Osteoblast (primary cell): ENCODE measurements around the gene B4GALT5. TPM values are rescaled to one million over a fixed set of nuclear protein-coding genes. Genes with fewer than 3 reads are reported as not detected.

ENCODE experiments used
- DNase-seq: peaks from one replicate; pipeline ENCODE4 v3.0.0; 2011; ENCODE audit warnings: low spot score, mixed read lengths; ENCODE audit not compliant: insufficient read length; ENCODE audit errors: missing footprints
- H2AFZ ChIP-seq: 2 replicates; pipeline ENCODE4 v1.6.0; 2011; ENCODE audit warnings: mild to moderate bottlenecking, low read length
- H3K27ac ChIP-seq: 2 replicates; pipeline ENCODE4 v1.5.1; 2011; ENCODE audit warnings: mild to moderate bottlenecking, low read depth, low read length, moderate library complexity
- H3K27me3 ChIP-seq: 2 replicates; pipeline ENCODE4 v1.6.0; 2012; ENCODE audit warnings: mild to moderate bottlenecking, control low read depth, inconsistent platforms, low read length, moderate library complexity; ENCODE audit not compliant: insufficient read depth
- H3K36me3 ChIP-seq: 2 replicates; pipeline ENCODE4 v1.5.1; 2011; ENCODE audit warnings: mild to moderate bottlenecking, low read length, control low read depth, moderate library complexity; ENCODE audit not compliant: insufficient read depth
- H3K4me1 ChIP-seq: 2 replicates; pipeline ENCODE4 v1.5.1; 2011; ENCODE audit warnings: mild to moderate bottlenecking, low read length, control low read depth, moderate library complexity; ENCODE audit not compliant: insufficient read depth
- H3K4me2 ChIP-seq: 2 replicates; pipeline ENCODE4 v1.6.0; 2011; ENCODE audit warnings: mild to moderate bottlenecking, low read length; ENCODE audit not compliant: insufficient read depth
- H3K4me3 ChIP-seq: fragments of 200-600 bp; sonication (generic); 3 replicates; pipeline ENCODE4 v1.5.1; 2012; ENCODE audit warnings: mild to moderate bottlenecking, low read length, inconsistent platforms; ENCODE audit not compliant: insufficient read depth
- H3K79me2 ChIP-seq: 2 replicates; pipeline ENCODE4 v1.6.0; 2012; ENCODE audit warnings: mild to moderate bottlenecking, low read length, control low read depth, inconsistent platforms; ENCODE audit not compliant: insufficient read depth
- H3K9me3 ChIP-seq: 2 replicates; pipeline ENCODE4 v1.5.1; 2011; ENCODE audit warnings: low read depth, low read length, control low read depth
- H4K20me1 ChIP-seq: 2 replicates; pipeline ENCODE4 v1.6.0; 2012; ENCODE audit warnings: mild to moderate bottlenecking, low read length, control low read depth; ENCODE audit not compliant: insufficient read depth
- total RNA-seq: library from RNA; depleted of rRNA; stranded (reverse); fragments of >200 nt; gene quantifications from 2 replicates; pipeline ENCODE4 v1.2.3, GENCODE V29; 2012
- TF ChIP-seq, protein P1 (sequence below): IDR thresholded peaks from 2 replicates; pipeline ENCODE4 v1.5.1; 2011; ENCODE audit warnings: mild to moderate bottlenecking, low read depth, low read length, moderate library complexity; ENCODE audit errors: extremely low read depth

B4GALT5 gene
- total RNA-seq, 1 donor, result 35.8 TPM

DNA sequence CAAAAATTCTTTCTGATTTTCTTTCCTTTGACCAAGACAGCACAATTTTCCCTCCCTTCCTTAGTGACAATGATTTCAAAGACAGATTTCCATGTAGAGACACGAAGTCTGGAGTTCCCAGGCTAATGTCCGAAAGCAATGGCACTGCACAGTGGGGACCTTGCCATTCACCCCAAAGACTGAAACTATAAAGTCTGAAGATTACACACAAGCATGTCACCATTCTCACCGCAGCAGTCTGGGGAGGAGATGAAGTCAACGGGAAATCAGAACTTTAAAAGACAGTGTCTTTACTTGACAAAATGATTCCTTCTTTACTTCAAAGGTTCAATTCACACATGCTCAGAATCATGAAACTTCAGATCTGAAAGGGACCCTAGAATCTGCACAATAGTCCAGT, 8.3 kb downstream of the B4GALT5 start:
- H3K79me2 ChIP-seq, result peaks cover 87% of the 10 kb centered on the region
- H3K4me2 ChIP-seq, result no peak overlapping the region
- H3K36me3 ChIP-seq, result no peaks in the 10 kb centered on the region
- peaks cover 14% of the 10 kb centered on the region for H3K4me1 ChIP-seq
- no peak for DNase-seq
- no peak overlapping the region for H3K4me3 ChIP-seq
- H2AFZ ChIP-seq, result no peak overlapping the region
- TF ChIP-seq, protein P1, sequence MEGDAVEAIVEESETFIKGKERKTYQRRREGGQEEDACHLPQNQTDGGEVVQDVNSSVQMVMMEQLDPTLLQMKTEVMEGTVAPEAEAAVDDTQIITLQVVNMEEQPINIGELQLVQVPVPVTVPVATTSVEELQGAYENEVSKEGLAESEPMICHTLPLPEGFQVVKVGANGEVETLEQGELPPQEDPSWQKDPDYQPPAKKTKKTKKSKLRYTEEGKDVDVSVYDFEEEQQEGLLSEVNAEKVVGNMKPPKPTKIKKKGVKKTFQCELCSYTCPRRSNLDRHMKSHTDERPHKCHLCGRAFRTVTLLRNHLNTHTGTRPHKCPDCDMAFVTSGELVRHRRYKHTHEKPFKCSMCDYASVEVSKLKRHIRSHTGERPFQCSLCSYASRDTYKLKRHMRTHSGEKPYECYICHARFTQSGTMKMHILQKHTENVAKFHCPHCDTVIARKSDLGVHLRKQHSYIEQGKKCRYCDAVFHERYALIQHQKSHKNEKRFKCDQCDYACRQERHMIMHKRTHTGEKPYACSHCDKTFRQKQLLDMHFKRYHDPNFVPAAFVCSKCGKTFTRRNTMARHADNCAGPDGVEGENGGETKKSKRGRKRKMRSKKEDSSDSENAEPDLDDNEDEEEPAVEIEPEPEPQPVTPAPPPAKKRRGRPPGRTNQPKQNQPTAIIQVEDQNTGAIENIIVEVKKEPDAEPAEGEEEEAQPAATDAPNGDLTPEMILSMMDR, result no peak
- no peaks in the 10 kb centered on the region for H3K9me3 ChIP-seq
- H4K20me1 ChIP-seq, result peaks cover 49% of the 10 kb centered on the region
- no peak overlapping the region for H3K27ac ChIP-seq
- no peaks in the 10 kb centered on the region for H3K27me3 ChIP-seq

DNA sequence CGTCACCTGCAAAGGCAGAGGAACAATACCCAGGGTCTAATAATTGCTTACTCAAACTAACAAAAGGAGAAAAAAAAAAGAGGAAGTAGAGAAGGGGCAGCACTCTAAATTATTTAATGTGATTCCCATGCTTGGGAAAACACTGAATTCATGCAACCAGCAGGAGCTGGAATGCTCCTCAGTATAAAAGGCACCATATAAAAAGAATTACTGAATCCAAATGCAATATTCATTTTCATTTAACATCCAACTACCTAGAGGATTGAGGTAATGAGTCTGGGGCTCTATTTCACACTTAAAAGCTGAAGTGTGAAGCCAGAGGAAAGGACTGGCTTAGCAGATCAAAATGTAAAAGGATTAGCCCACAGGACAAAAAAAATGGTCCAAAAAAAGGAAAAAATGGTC, 8.7 kb downstream of the B4GALT5 start:
- H4K20me1 ChIP-seq, result peaks cover 51% of the 10 kb centered on the region
- H3K4me1 ChIP-seq, result peaks cover 19% of the 10 kb centered on the region

GRCh38 chr20:49701916-49702315, 11.8 kb downstream of the B4GALT5 start:
- Histone ChIP-seq H4K20me1 (peaks cover 38% of the 10 kb centered on the region), H3K4me1 (peaks cover 37% of the 10 kb centered on the region), H3K9me3 (no peaks in the 10 kb centered on the region), H3K4me3 (no peak overlapping the region), H3K4me2 (peak overlapping the region; percentile 28), H3K27ac (peak overlapping the region; percentile 68), H3K27me3 (no peaks in the 10 kb centered on the region), H3K36me3 (no peaks in the 10 kb centered on the region), H2AFZ (no peak overlapping the region), H3K79me2 (peaks cover 90% of the 10 kb centered on the region)
- TF ChIP-seq, protein P1, result no peak
- DNase-seq, result no peak

More for the DNA sequence above, 8.7 kb downstream of the B4GALT5 start:
- Histone ChIP-seq H3K79me2 (peaks cover 88% of the 10 kb centered on the region), H3K36me3 (no peaks in the 10 kb centered on the region), H3K9me3 (no peaks in the 10 kb centered on the region), H3K27me3 (no peaks in the 10 kb centered on the region), H3K27ac (no peak overlapping the region), H3K4me3 (no peak overlapping the region), H2AFZ (no peak overlapping the region), H3K4me2 (no peak overlapping the region)
- DNase-seq, result no peak
- TF ChIP-seq, protein P1, result no peak

- H3K27ac ChIP-seq, result peak overlapping the region; percentile 68
- H3K4me1 ChIP-seq, result peaks cover 39% of the 10 kb centered on the region
Observed at GRCh38 chr20:49701241-49701790, 12.4 kb downstream of the B4GALT5 start.

More at GRCh38 chr20:49701241-49701790, 12.4 kb downstream of the B4GALT5 start:
- no peaks in the 10 kb centered on the region for H3K27me3 ChIP-seq
- peaks cover 35% of the 10 kb centered on the region for H4K20me1 ChIP-seq
- no peak overlapping the region for H3K4me3 ChIP-seq
- H3K36me3 ChIP-seq, result no peaks in the 10 kb centered on the region
- H2AFZ ChIP-seq, result no peak overlapping the region
- H3K79me2 ChIP-seq, result peaks cover 90% of the 10 kb centered on the region
- TF ChIP-seq, protein P1, result no peak
- H3K4me2 ChIP-seq, result peak overlapping the region; percentile 28
- no peaks in the 10 kb centered on the region for H3K9me3 ChIP-seq
- no peak for DNase-seq
